WTC11 (cell line): ENCODE measurements around the gene MED27. TPM values are rescaled to one million over a fixed set of nuclear protein-coding genes. Genes with fewer than 3 reads are reported as not detected.

Experiments
- ATAC-seq: fragments of 200-7000 bp; cut with Tn5 transposase; 2 replicates; pipeline ENCODE4 v1.10.0; 2021; ENCODE audit warnings: mild to moderate bottlenecking, moderate library complexity
- CTCF ChIA-PET: fragments of 300-600 bp; sonication (Branson Sonifier 250); formaldehyde crosslinking; loops from one replicate; lab custom pipeline; 2021; ENCODE audit warnings: antibody characterized with exemption; lab: Charles Lee
- POLR2A ChIA-PET: fragments of 350-600 bp; sonication (Branson Sonifier 250); formaldehyde crosslinking; loops from one replicate; lab custom pipeline; 2021; ENCODE audit warnings: antibody characterized with exemption; lab: Charles Lee
- DNase-seq: peaks from one replicate; pipeline ENCODE4 v3.0.0; 2021; ENCODE audit warnings: low spot score
- H3K27ac Mint-ChIP-seq: 2 replicates; pipeline ENCODE4 v1.8.0; 2021; ENCODE audit warnings: mixed read lengths
- H3K27me3 Mint-ChIP-seq: 2 replicates; pipeline ENCODE4 v1.8.0; 2021; ENCODE audit warnings: low read depth, mild to moderate bottlenecking, moderate library complexity, mixed read lengths
- H3K36me3 Mint-ChIP-seq: 2 replicates; pipeline ENCODE4 v1.8.0; 2021; ENCODE audit warnings: mixed read lengths
- H3K4me1 Mint-ChIP-seq: 2 replicates; pipeline ENCODE4 v1.8.0; 2022; ENCODE audit warnings: mixed read lengths
- H3K4me3 Mint-ChIP-seq: 2 replicates; pipeline ENCODE4 v1.8.0; 2021; ENCODE audit warnings: mild to moderate bottlenecking, moderate library complexity, mixed read lengths
- H3K9me3 Mint-ChIP-seq: 2 replicates; pipeline ENCODE4 v1.8.0; 2021; ENCODE audit warnings: mixed read lengths
- ATF2 ChIP-seq: sonication (generic); formaldehyde crosslinking; IDR thresholded peaks from 2 replicates; pipeline ENCODE4 v1.8.1; 2022; ENCODE audit warnings: low read depth, missing genetic modification reagents, borderline replicate concordance
- E2F4 ChIP-seq: sonication (generic); formaldehyde crosslinking; IDR thresholded peaks from 2 replicates; pipeline ENCODE4 v1.8.1; 2022; ENCODE audit warnings: low read depth, mild to moderate bottlenecking, moderate library complexity, missing genetic modification reagents, borderline replicate concordance
- ETV6 ChIP-seq: sonication (generic); formaldehyde crosslinking; IDR thresholded peaks from 2 replicates; pipeline ENCODE4 v1.8.1; 2022; ENCODE audit warnings: mild to moderate bottlenecking, missing genetic modification reagents
- GTF2I ChIP-seq: fragments of 250-450 bp; sonication (Bioruptor Pico); conservative IDR thresholded peaks from 2 replicates; pipeline ENCODE4 v1.4.0; 2021; ENCODE audit warnings: mild to moderate bottlenecking
- MYBL2 ChIP-seq: sonication (generic); formaldehyde crosslinking; IDR thresholded peaks from 2 replicates; pipeline ENCODE4 v1.8.1; 2023; ENCODE audit warnings: mild to moderate bottlenecking, moderate library complexity, missing genetic modification reagents
- PREB ChIP-seq: sonication (generic); formaldehyde crosslinking; IDR thresholded peaks from 2 replicates; pipeline ENCODE4 v1.8.1; 2022; ENCODE audit warnings: mild to moderate bottlenecking, missing genetic modification reagents, moderate library complexity, borderline replicate concordance
- PRRX2 ChIP-seq: fragments of 250-450 bp; sonication (Bioruptor Pico); IDR thresholded peaks from 2 replicates; pipeline ENCODE4 v1.8.0; 2021; ENCODE audit warnings: mild to moderate bottlenecking
- RELA ChIP-seq: sonication (generic); formaldehyde crosslinking; IDR thresholded peaks from 2 replicates; pipeline ENCODE4 v1.8.1; 2022; ENCODE audit warnings: missing genetic modification reagents, mild to moderate bottlenecking, borderline replicate concordance
- SMAD4 ChIP-seq: sonication (generic); formaldehyde crosslinking; IDR thresholded peaks from 2 replicates; pipeline ENCODE4 v1.8.0; 2022; ENCODE audit warnings: mild to moderate bottlenecking, missing genetic modification reagents
- TP53 ChIP-seq: sonication (generic); formaldehyde crosslinking; IDR thresholded peaks from 2 replicates; pipeline ENCODE4 v1.8.1; 2023; ENCODE audit warnings: mild to moderate bottlenecking, missing genetic modification reagents
- USF2 ChIP-seq: sonication (generic); formaldehyde crosslinking; IDR thresholded peaks from 2 replicates; pipeline ENCODE4 v1.8.1; 2023; ENCODE audit warnings: mild to moderate bottlenecking, missing genetic modification reagents, moderate library complexity
- ZMAT4 ChIP-seq: fragments of 250-450 bp; sonication (Bioruptor Pico); IDR thresholded peaks from 2 replicates; pipeline ENCODE4 v1.9.0; 2021; ENCODE audit warnings: mild to moderate bottlenecking
- ZNF121 ChIP-seq: sonication (generic); formaldehyde crosslinking; IDR thresholded peaks from 2 replicates; pipeline ENCODE4 v1.8.0; 2023; ENCODE audit warnings: missing genetic modification reagents
- ZNF219 ChIP-seq: sonication (generic); formaldehyde crosslinking; IDR thresholded peaks from 2 replicates; pipeline ENCODE4 v1.8.0; 2023; ENCODE audit warnings: missing genetic modification reagents, mild to moderate bottlenecking, borderline replicate concordance
- ZNF317 ChIP-seq: sonication (generic); formaldehyde crosslinking; IDR thresholded peaks from 2 replicates; pipeline ENCODE4 v1.8.1; 2023; ENCODE audit warnings: low read depth, mild to moderate bottlenecking, moderate library complexity, missing genetic modification reagents, borderline replicate concordance
- ZNF396 ChIP-seq: fragments of 250-450 bp; sonication (Bioruptor Pico); IDR thresholded peaks from 2 replicates; pipeline ENCODE4 v1.8.0; 2021; ENCODE audit warnings: mild to moderate bottlenecking, moderate library complexity, borderline replicate concordance
- ZSCAN18 ChIP-seq: fragments of 250-450 bp; sonication (Bioruptor Pico); IDR thresholded peaks from 2 replicates; pipeline ENCODE4 v2.1.2; 2022; ENCODE audit warnings: mild to moderate bottlenecking, moderate library complexity
- total RNA-seq: library from RNA; stranded (reverse); gene quantifications from 3 replicates; pipeline ENCODE4 v1.2.3, GENCODE V29; 2021

The MED27 gene
- total RNA-seq, 1 experiment from 2014 or later: 27.9 TPM

GRCh38 chr9:131843989-131844744 lies 235.5 kb downstream of the MED27 start (continued):
- TF ChIP-seq USF2 (CRISPR knock-in tag) (no peak), ZNF219 (no peak), ZSCAN18 (CRISPR knock-in tag) (no peak)

GRCh38 chr9:131841765-131842318 lies 237.8 kb downstream of the MED27 start:
- Mint-ChIP-seq H3K4me1 (peaks cover 14% of the 10 kb centered on the region), H3K36me3 (no peaks in the 10 kb centered on the region), H3K4me3 (no peak overlapping the region), H3K27me3 (no peaks in the 10 kb centered on the region), H3K9me3 (no peaks in the 10 kb centered on the region), H3K27ac (no peak overlapping the region)
- DNase-seq: no peak
- ATAC-seq: no peak
- TF ChIP-seq GTF2I (no peak), MYBL2 (CRISPR knock-in tag) (no peak), ZNF121 (CRISPR knock-in tag) (no peak), PREB (CRISPR knock-in tag) (no peak), E2F4 (no peak), ZNF219 (no peak), ETV6 (CRISPR knock-in tag) (no peak), ZNF396 (no peak), ATF2 (CRISPR knock-in tag) (no peak), TP53 (CRISPR knock-in tag) (no peak), PRRX2 (no peak), ZNF317 (CRISPR knock-in tag) (no peak), ZMAT4 (CRISPR knock-in tag) (no peak), SMAD4 (CRISPR knock-in tag) (no peak), RELA (CRISPR knock-in tag) (no peak)
- CTCF ChIA-PET: interaction anchor here (1.2 kb wide), 1 partner anchor 394 kb away, joined by 3 read pairs; no protein-coding TSS in a partner anchor
- POLR2A ChIA-PET: no interaction called here
